Mononuclear cell (primary cell): ENCODE results near the gene SETX. TPM values are rescaled to one million over a fixed set of nuclear protein-coding genes. Genes with fewer than 3 reads are reported as not detected.

Source experiments
- H3K27me3 ChIP-seq: 2 replicates; pipeline ENCODE4 v1.6.0; 2011; ENCODE audit warnings: low read length, control low read depth; ENCODE audit not compliant: insufficient read depth
- H3K4me1 ChIP-seq: 2 replicates; pipeline ENCODE4 v1.5.1; 2011; ENCODE audit warnings: mild to moderate bottlenecking, low read length, control low read depth; ENCODE audit not compliant: insufficient read depth
- H3K4me3 ChIP-seq: 2 replicates; pipeline ENCODE4 v1.5.1; 2011; ENCODE audit warnings: mild to moderate bottlenecking, low read length, moderate library complexity
- H3K9me3 ChIP-seq: 2 replicates; pipeline ENCODE4 v1.5.1; 2011; ENCODE audit warnings: low read depth, mild to moderate bottlenecking, control low read depth, low read length
- total RNA-seq: library from RNA; depleted of rRNA; stranded (reverse); fragments of >200 nt; gene quantifications from one replicate; pipeline ENCODE4 v1.2.3, GENCODE V29; 2012

SETX gene
- total RNA-seq, 1 donor: 82.3 TPM

DNA sequence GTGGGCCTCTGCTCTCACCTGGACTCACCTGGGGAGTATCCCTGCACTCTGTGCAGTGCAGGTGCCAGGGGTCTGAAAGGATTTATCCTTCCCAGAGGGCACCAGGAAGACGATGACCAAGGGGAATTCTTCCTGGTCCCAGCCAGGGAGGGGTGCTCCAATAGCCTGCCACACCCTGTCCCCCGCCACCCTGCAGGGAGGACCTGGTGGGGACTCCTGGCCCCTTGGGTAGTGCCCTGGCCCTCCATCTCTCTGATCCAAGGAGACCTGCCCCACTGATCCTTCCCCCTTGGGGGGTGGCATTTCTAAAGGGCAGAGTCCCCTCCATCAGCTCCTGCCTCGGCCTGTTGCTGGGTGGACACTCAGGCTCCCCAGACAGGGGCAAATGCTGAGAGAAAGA lies 122.3 kb downstream of the SETX start:
- Histone ChIP-seq H3K9me3 (no peaks in the 10 kb centered on the region), H3K4me1 (no peaks in the 10 kb centered on the region), H3K27me3 (no peaks in the 10 kb centered on the region), H3K4me3 (no peak overlapping the region)

DNA sequence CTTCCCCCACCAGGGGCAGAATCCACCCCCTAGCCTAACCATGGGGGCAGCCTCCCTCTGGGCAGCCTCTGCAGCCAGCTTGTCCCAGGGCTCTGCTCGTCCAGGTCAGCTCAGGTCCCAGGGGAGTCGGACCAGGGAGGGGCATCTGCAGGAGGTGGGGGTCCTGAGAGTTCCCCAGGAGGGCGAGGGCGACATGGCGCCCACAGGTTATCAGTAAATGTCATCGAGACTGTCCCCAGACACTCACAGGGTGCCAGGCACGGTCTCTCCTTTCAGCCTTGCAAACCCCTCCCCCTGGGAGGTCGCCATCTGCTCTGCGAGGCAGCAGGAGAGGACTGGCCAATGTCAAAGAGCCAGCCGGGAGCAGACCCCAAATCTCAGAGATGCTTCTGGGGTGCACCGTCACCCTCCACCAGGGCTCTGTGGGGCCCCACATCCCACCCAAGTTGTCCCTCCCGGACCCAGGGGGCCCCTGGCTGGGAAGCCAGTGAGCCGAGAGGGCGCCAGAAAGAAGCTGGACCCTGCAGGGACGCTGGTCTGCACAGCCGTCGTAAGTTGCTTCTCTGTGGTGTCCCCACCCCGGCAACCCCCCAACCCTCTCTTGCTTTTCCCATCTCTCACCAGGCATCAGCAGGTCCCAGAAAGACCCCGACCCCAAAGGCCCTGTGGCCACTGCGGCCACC lies 123.6 kb downstream of the SETX start:
- Histone ChIP-seq H3K4me3 (no peak overlapping the region), H3K9me3 (no peaks in the 10 kb centered on the region), H3K4me1 (no peaks in the 10 kb centered on the region), H3K27me3 (no peaks in the 10 kb centered on the region)

DNA sequence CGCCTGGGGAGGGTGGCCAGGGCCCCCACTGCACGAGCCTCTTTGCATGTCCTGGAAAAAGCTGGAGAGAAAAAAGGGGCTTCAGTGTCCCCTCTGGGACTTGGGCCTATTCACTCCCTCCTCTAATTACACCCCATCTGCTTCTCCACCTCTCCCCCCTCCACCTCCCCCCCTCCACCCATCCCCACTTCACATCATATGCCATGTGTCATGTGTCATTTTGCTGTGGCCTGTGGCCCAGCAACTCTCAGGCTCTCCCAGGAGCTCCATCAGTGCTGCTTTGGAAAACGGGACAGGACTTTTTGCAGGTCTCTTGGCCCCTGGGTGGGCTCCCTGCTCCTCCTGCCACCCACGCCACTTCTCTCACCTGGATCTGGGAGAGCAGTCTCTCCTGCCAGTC lies 124.2 kb downstream of the SETX start:
- no peaks in the 10 kb centered on the region for H3K9me3 ChIP-seq
- H3K27me3 ChIP-seq: no peaks in the 10 kb centered on the region
- no peak overlapping the region for H3K4me3 ChIP-seq
- no peaks in the 10 kb centered on the region for H3K4me1 ChIP-seq

GRCh38 chr9:132228062-132228461 lies 126.7 kb downstream of the SETX start:
- Histone ChIP-seq H3K27me3 (no peaks in the 10 kb centered on the region), H3K9me3 (no peaks in the 10 kb centered on the region), H3K4me1 (peaks cover 19% of the 10 kb centered on the region), H3K4me3 (no peak overlapping the region)

- no peaks in the 10 kb centered on the region for H3K27me3 ChIP-seq
- H3K9me3 ChIP-seq: no peaks in the 10 kb centered on the region
- peaks cover 32% of the 10 kb centered on the region for H3K4me1 ChIP-seq
- H3K4me3 ChIP-seq: no peak overlapping the region
Observed at GRCh38 chr9:132226571-132227430, 128.0 kb downstream of the SETX start.

DNA sequence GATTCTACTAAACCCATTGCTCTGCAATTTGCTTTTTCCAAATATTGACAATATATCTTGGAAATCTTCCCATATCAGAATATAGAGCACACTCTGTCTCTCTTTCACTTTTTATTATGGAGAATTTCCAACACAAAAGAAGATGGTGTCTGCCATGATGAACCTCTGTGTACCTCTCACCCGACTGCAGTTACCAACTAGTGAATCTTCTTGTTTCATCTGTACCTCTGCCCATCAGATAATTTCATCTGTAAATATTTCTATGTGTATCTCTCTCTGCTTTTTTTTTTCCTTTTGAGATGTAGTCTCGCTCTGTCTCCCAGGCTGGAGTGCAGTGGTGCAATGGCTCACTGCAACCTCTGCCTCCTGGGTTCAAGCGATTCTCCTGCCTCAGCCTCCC lies 130.1 kb downstream of the SETX start:
- no peaks in the 10 kb centered on the region for H3K27me3 ChIP-seq
- peaks cover 52% of the 10 kb centered on the region for H3K4me1 ChIP-seq
- no peaks in the 10 kb centered on the region for H3K9me3 ChIP-seq
- no peak overlapping the region for H3K4me3 ChIP-seq

DNA sequence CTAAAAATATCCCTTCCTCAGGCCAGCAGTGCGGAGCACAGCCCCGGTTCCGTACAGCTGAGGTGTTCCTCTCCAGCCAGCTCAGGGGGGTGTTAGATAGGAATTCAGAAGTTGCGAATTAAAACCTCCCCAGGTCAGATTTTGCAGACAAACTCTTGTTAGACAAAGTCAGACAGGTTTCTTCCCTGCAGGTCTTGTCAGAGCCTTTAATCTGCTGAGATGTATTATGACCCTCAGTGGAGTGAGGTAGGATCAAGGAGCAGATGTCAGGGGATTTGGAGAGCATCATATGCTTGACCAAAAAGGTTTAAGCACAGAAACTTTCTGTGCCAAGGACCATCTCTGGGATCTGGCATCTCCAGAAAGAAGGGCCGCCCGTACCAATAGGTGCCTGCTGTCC lies 132.8 kb downstream of the SETX start:
- no peaks in the 10 kb centered on the region for H3K27me3 ChIP-seq
- H3K4me1 ChIP-seq: peaks cover 79% of the 10 kb centered on the region
- H3K4me3 ChIP-seq: no peak overlapping the region
- H3K9me3 ChIP-seq: no peaks in the 10 kb centered on the region

GRCh38 chr9:132218208-132218607 lies 136.6 kb downstream of the SETX start:
- H3K4me3 ChIP-seq: no peak overlapping the region
- H3K9me3 ChIP-seq: no peaks in the 10 kb centered on the region
- no peaks in the 10 kb centered on the region for H3K27me3 ChIP-seq
- H3K4me1 ChIP-seq: peaks cover 75% of the 10 kb centered on the region

DNA sequence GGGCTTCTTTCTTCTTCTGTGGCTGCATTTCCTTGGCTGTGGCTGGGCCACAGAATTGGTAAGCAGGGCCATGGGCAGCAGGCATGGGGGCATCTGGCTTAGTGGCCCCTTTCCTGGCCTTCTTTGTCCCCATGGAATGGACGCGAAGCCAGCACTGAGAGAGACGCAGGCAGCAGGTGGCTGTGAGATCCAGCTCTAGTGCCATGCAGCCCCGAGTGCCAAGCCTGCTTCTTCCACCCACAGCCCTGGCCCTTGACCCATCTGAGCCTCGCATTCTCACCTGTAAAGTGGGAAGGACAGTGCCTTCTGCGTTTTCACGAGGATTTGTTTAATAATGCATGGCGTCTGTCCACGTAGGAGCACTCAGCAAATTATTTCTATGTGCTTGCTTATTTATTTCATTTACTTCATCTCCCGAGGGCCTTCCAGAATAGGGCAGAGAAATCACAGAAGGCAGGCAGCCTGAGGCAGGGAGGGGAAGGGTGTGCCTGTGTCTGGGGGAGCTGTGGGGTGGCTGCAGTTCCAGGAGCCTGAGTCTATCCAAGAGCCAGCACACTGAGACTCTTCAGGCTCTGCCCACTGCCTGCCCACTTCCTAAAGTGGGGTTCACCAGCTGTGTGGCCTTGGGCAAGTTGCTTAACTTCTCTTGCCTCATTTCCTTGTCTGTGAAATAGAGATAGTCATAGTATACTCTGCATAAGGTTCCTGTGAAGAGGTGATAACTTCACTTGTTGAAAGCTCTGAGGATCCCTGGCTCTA lies 137.7 kb downstream of the SETX start:
- Histone ChIP-seq H3K9me3 (no peaks in the 10 kb centered on the region), H3K4me1 (peaks cover 63% of the 10 kb centered on the region), H3K4me3 (no peak overlapping the region)

DNA sequence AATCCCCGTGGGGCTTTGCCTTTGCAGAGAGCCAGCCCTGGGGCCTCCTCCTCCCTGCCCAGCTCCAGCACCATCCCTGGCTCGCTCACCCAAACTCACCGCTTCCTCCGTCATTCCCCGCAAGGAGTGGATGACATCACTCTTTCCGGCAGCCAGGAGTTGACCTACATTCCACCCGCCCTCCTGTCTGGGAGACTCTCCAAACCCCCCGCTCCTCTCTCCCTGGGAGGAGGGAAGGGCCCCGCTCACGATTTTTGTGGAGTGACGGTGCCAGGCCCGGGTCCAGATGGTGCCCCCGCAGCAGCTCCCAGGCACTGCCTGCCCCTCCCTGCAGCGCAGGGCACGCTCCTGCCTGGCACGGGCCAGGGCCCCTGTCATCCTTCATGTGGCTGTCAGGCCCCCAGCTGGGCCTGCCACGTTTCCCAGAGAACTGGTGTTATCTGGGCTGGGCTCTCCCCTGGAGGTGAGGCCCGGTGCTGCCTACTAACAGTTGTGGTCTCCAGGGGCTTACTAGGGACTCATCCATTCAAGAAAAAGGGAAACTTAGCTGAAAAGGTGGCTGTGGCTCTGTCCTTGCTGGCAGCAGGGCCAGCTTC lies 140.7 kb downstream of the SETX start:
- Histone ChIP-seq H3K9me3 (no peaks in the 10 kb centered on the region), H3K27me3 (no peaks in the 10 kb centered on the region), H3K4me1 (peaks cover 35% of the 10 kb centered on the region), H3K4me3 (no peak overlapping the region)

More for the DNA sequence above, 137.7 kb downstream of the SETX start:
- no peaks in the 10 kb centered on the region for H3K27me3 ChIP-seq

GRCh38 chr9:132211570-132211969 lies 143.2 kb downstream of the SETX start:
- Histone ChIP-seq H3K27me3 (no peaks in the 10 kb centered on the region), H3K4me3 (no peak overlapping the region), H3K9me3 (no peaks in the 10 kb centered on the region), H3K4me1 (peaks cover 10% of the 10 kb centered on the region)

Other genes with a start within 250 kb of the SETX start
- gene NTNG2, start 192.9 kb downstream of the SETX start, total RNA-seq: 1.3 TPM
- gene TTF1, start 51.9 kb upstream of the SETX start, total RNA-seq: 13.7 TPM
- not detected for gene CFAP77, start 55.2 kb upstream of the SETX start, total RNA-seq
- not detected for gene BARHL1, start 227.6 kb upstream of the SETX start, total RNA-seq